HAP-1 (cell line): ENCODE measurements around the gene GANAB.
"Not testable (repeated sequence)": the region's sequence is repeated elsewhere in the genome, so short reads cannot be mapped to it uniquely, and the experiment has no call there.

Experiments used
- DNase-seq, 2 experiments: peaks; one replicate each; pipeline ENCODE4 v3.0.0-alpha.2; 2016 to 2020; ENCODE audit warnings: low spot score in 2 of 2
- H3K27me3 ChIP-seq: fragments of 250-450 bp; sonication (Bioruptor Pico); 2 replicates; pipeline ENCODE4 v1.5.1; 2020; ENCODE audit warnings: low read depth, mild to moderate bottlenecking, moderate library complexity
- H3K36me3 ChIP-seq: fragments of 250-450 bp; sonication (Bioruptor Pico); replicated peaks from 2 replicates; pipeline ENCODE4 v1.5.1; 2020; ENCODE audit warnings: mild to moderate bottlenecking
- H3K4me1 ChIP-seq: fragments of 250-450 bp; sonication (Bioruptor Pico); 2 replicates; pipeline ENCODE4 v1.5.1; 2020; ENCODE audit warnings: mild to moderate bottlenecking
- H3K4me3 ChIP-seq: fragments of 250-450 bp; sonication (Bioruptor Pico); 2 replicates; pipeline ENCODE4 v1.5.1; 2020; ENCODE audit warnings: mild to moderate bottlenecking, moderate library complexity
- H3K9me3 ChIP-seq: fragments of 250-450 bp; sonication (Bioruptor Pico); 2 replicates; pipeline ENCODE4 v1.5.1; 2020; ENCODE audit warnings: mild to moderate bottlenecking, moderate library complexity
- in situ Hi-C: fragments of 300-500 bp; cut with MboI; formaldehyde crosslinking; loops from 3 replicates; pipeline ENCODE4 v1.14.3; 2020; ENCODE audit warnings: low sequenced_read_pairs, inconsistent platforms, mixed read lengths

Gene GANAB

GRCh38 chr11:62654297-62654696, 7.9 kb upstream of the GANAB start:
- Histone ChIP-seq H3K36me3 (peaks cover 8% of the 10 kb centered on the region), H3K4me3 (no peak overlapping the region), H3K27me3 (no peaks in the 10 kb centered on the region), H3K4me1 (peaks cover 8% of the 10 kb centered on the region), H3K9me3 (no peaks in the 10 kb centered on the region)
- in situ Hi-C loops = no loop called here
- no peak for DNase-seq

- no peaks in the 10 kb centered on the region for H3K27me3 ChIP-seq
- peaks cover 24% of the 10 kb centered on the region for H3K36me3 ChIP-seq
- DNase-seq = no peak
- H3K9me3 ChIP-seq = no peaks in the 10 kb centered on the region
- peaks cover 8% of the 10 kb centered on the region for H3K4me1 ChIP-seq
- in situ Hi-C loops = no loop called here
- peak overlapping the region; percentile 83 for H3K4me3 ChIP-seq
These were observed 6.0 kb upstream of the GANAB start for GRCh38 chr11:62652161-62653006.

GRCh38 chr11:62650283-62650682, 3.9 kb upstream of the GANAB start:
- in situ Hi-C loops = not testable (repeated sequence)
- peaks cover 15% of the 10 kb centered on the region for H3K4me1 ChIP-seq

GRCh38 chr11:62649486-62649885, 3.1 kb upstream of the GANAB start:
- H3K4me1 ChIP-seq = peaks cover 20% of the 10 kb centered on the region
- in situ Hi-C loops = no loop called here
- no peak for DNase-seq
- H3K9me3 ChIP-seq = no peaks in the 10 kb centered on the region
- no peaks in the 10 kb centered on the region for H3K27me3 ChIP-seq
- peaks cover 41% of the 10 kb centered on the region for H3K36me3 ChIP-seq
- no peak overlapping the region for H3K4me3 ChIP-seq

More at GRCh38 chr11:62650283-62650682, 3.9 kb upstream of the GANAB start:
- H3K27me3 ChIP-seq, DNase-seq, H3K9me3 ChIP-seq, H3K4me3 ChIP-seq: not testable (repeated sequence)
- peaks cover 34% of the 10 kb centered on the region for H3K36me3 ChIP-seq

- Histone ChIP-seq H3K27me3 (no peaks in the 10 kb centered on the region), H3K4me3 (no peak overlapping the region), H3K9me3 (no peaks in the 10 kb centered on the region), H3K36me3 (peaks cover 46% of the 10 kb centered on the region), H3K4me1 (peaks cover 20% of the 10 kb centered on the region)
- in situ Hi-C loops = no loop called here
- DNase-seq = no peak
These were observed 2.6 kb upstream of the GANAB start for GRCh38 chr11:62648967-62649364.

GRCh38 chr11:62648185-62648966, 2.0 kb upstream of the GANAB start:
- Histone ChIP-seq H3K9me3 (no peaks in the 10 kb centered on the region), H3K36me3 (peaks cover 51% of the 10 kb centered on the region), H3K4me3 (no peak overlapping the region), H3K4me1 (peaks cover 17% of the 10 kb centered on the region), H3K27me3 (no peaks in the 10 kb centered on the region)
- no peak for DNase-seq
- in situ Hi-C loops = no loop called here

- no peaks in the 10 kb centered on the region for H3K9me3 ChIP-seq
- H3K4me1 ChIP-seq = peaks cover 17% of the 10 kb centered on the region
These were observed 1.2 kb upstream of the GANAB start for GRCh38 chr11:62647609-62648005.

GRCh38 chr11:62646825-62647608, 604 bp upstream of the GANAB start:
- Histone ChIP-seq H3K27me3 (no peaks in the 10 kb centered on the region), H3K4me1 (peaks cover 17% of the 10 kb centered on the region), H3K36me3 (peaks cover 59% of the 10 kb centered on the region), H3K4me3 (no peak overlapping the region), H3K9me3 (no peaks in the 10 kb centered on the region)
- in situ Hi-C loops = no loop called here
- DNase-seq = no peak

More at GRCh38 chr11:62647609-62648005, 1.2 kb upstream of the GANAB start:
- in situ Hi-C loops = no loop called here
- Histone ChIP-seq H3K36me3 (peaks cover 58% of the 10 kb centered on the region), H3K27me3 (no peaks in the 10 kb centered on the region), H3K4me3 (no peak overlapping the region)
- DNase-seq = no peak

GRCh38 chr11:62645671-62645945, 805 bp downstream of the GANAB start:
- peaks cover 12% of the 10 kb centered on the region for H3K4me1 ChIP-seq
- H3K27me3 ChIP-seq = no peaks in the 10 kb centered on the region
- in situ Hi-C loops = no loop called here
- DNase-seq = no peak
- peak overlapping the region; percentile 94 for H3K4me3 ChIP-seq
- no peaks in the 10 kb centered on the region for H3K9me3 ChIP-seq
- H3K36me3 ChIP-seq = peaks cover 67% of the 10 kb centered on the region

GRCh38 chr11:62644220-62644619, 2.2 kb downstream of the GANAB start:
- H3K4me3 ChIP-seq = no peak overlapping the region
- in situ Hi-C loops = no loop called here
- H3K9me3 ChIP-seq = no peaks in the 10 kb centered on the region
- no peaks in the 10 kb centered on the region for H3K27me3 ChIP-seq
- DNase-seq = no peak
- peaks cover 64% of the 10 kb centered on the region for H3K36me3 ChIP-seq
- peaks cover 12% of the 10 kb centered on the region for H3K4me1 ChIP-seq

GRCh38 chr11:62632492-62632891, 13.9 kb downstream of the GANAB start:
- Histone ChIP-seq H3K27me3 (no peaks in the 10 kb centered on the region), H3K4me3 (no peak overlapping the region), H3K36me3 (peaks cover 98% of the 10 kb centered on the region), H3K4me1 (no peaks in the 10 kb centered on the region), H3K9me3 (no peaks in the 10 kb centered on the region)
- no peak for DNase-seq
- in situ Hi-C loops = no loop called here

- in situ Hi-C loops = no loop called here
- Histone ChIP-seq H3K27me3 (no peaks in the 10 kb centered on the region), H3K4me3 (no peak overlapping the region), H3K36me3 (peaks cover 80% of the 10 kb centered on the region), H3K9me3 (no peaks in the 10 kb centered on the region), H3K4me1 (no peaks in the 10 kb centered on the region)
- no peak for DNase-seq
These were observed 18.7 kb downstream of the GANAB start for GRCh38 chr11:62627713-62628112.

- H3K27me3 ChIP-seq = no peaks in the 10 kb centered on the region
- peaks cover 3% of the 10 kb centered on the region; the same call in 1 of the 2 replicates for H3K9me3 ChIP-seq
- H3K4me3 ChIP-seq = peak overlapping the region; percentile 79
- peaks cover 9% of the 10 kb centered on the region for H3K4me1 ChIP-seq
- DNase-seq = no peak
- peaks cover 38% of the 10 kb centered on the region for H3K36me3 ChIP-seq
- in situ Hi-C loops = no loop called here
These were observed 23.8 kb downstream of the GANAB start for GRCh38 chr11:62622476-62623089.
